ENCODE measurements around the gene MZT1. TPM values are rescaled to one million over a fixed set of nuclear protein-coding genes. Genes with fewer than 3 reads are reported as not detected.

Gene MZT1
- total RNA-seq, 1 donor from 2014 or later: 8.3 TPM

GRCh38 chr13:72694314-72694713 is 33.1 kb downstream of the MZT1 start:
- Histone ChIP-seq H3K27me3 (no peaks in the 10 kb centered on the region), H3K36me3 (no peaks in the 10 kb centered on the region), H3K4me3 (no peak overlapping the region), H3K4me1 (no peaks in the 10 kb centered on the region), H3K9me3 (no peaks in the 10 kb centered on the region), H3K27ac (no peak overlapping the region)
- DNase-seq (no peak), ATAC-seq (no peak)
- intact Hi-C loops (cut with DNase I): no loop called here
- no peak for TF ChIP-seq CTCF (IDR thresholded peaks at IDR 0.05)

GRCh38 chr13:72693832-72694231 is 33.6 kb downstream of the MZT1 start:
- no peak overlapping the region for H3K27ac ChIP-seq
- no peak for TF ChIP-seq CTCF (IDR thresholded peaks at IDR 0.05)
- ATAC-seq: no peak
- H3K27me3 ChIP-seq: no peaks in the 10 kb centered on the region
- intact Hi-C loops (cut with DNase I): no loop called here
- H3K4me3 ChIP-seq: no peak overlapping the region
- no peaks in the 10 kb centered on the region for H3K36me3 ChIP-seq
- H3K9me3 ChIP-seq: no peaks in the 10 kb centered on the region
- no peaks in the 10 kb centered on the region for H3K4me1 ChIP-seq
- DNase-seq: no peak

- intact Hi-C loops (cut with DNase I): no loop called here
- Histone ChIP-seq H3K36me3 (no peaks in the 10 kb centered on the region), H3K4me3 (no peak overlapping the region), H3K4me1 (no peaks in the 10 kb centered on the region), H3K9me3 (no peaks in the 10 kb centered on the region), H3K27ac (no peak overlapping the region), H3K27me3 (no peaks in the 10 kb centered on the region)
- ATAC-seq: no peak
- DNase-seq: no peak
- no peak for TF ChIP-seq CTCF (IDR thresholded peaks at IDR 0.05)
Observed at GRCh38 chr13:72692884-72693514, 34.4 kb downstream of the MZT1 start.

GRCh38 chr13:72689181-72689696 is 38.2 kb downstream of the MZT1 start:
- DNase-seq (no peak), ATAC-seq (no peak)
- Histone ChIP-seq H3K36me3 (no peaks in the 10 kb centered on the region), H3K4me3 (no peak overlapping the region), H3K4me1 (no peaks in the 10 kb centered on the region), H3K27me3 (no peaks in the 10 kb centered on the region), H3K27ac (no peak overlapping the region), H3K9me3 (no peaks in the 10 kb centered on the region)
- intact Hi-C loops (cut with DNase I): no loop called here
- TF ChIP-seq CTCF (IDR thresholded peaks at IDR 0.05): no peak

DNA sequence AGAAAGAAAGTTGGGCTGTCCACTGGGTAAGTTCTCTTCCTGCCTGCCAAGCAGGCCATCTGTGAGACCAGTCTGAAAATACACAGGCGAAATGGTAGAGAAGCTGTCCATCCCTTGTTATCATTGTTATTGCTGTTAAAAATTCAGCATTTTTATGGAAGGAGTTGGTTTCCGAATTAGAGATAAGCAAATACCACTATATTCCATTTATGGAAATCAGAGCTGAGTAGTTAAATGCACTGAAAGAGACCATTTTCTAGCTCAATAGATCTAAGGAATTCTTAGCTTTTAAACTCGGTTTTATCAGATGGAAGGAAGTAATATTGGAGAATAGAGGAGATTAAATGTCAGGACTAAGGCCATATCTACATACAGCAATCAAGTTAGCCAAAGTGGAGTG is 40.7 kb downstream of the MZT1 start:
- no peak for TF ChIP-seq CTCF (IDR thresholded peaks at IDR 0.05)
- DNase-seq (no peak), ATAC-seq (no peak)
- Histone ChIP-seq H3K27me3 (no peaks in the 10 kb centered on the region), H3K9me3 (no peaks in the 10 kb centered on the region), H3K27ac (no peak overlapping the region), H3K4me3 (no peak overlapping the region), H3K36me3 (no peaks in the 10 kb centered on the region), H3K4me1 (no peaks in the 10 kb centered on the region)
- intact Hi-C loops (cut with DNase I): no loop called here

DNA sequence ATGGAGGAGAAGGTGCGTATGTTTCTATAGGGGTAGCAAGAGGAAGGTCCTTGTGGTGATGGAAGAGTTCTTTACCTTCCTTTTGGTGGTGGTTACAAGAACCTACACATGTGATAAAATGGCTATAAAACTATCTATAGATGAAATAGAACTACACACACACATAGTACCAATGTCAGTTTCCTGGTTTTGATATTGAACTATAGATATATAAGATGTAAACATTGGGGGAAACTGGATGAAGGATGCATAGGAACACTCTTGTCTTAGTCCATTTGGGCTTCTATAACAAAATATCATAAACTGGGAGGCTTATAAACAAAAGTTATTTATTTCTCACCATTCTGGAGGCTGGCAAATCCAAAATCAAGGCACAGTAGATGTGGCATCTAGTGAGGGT is 47.1 kb downstream of the MZT1 start:
- H3K4me1 ChIP-seq: no peaks in the 10 kb centered on the region
- no peak for TF ChIP-seq CTCF (IDR thresholded peaks at IDR 0.05)
- intact Hi-C loops (cut with DNase I): no loop called here

More for the DNA sequence above, 47.1 kb downstream of the MZT1 start:
- Histone ChIP-seq H3K36me3 (no peaks in the 10 kb centered on the region), H3K27me3 (no peaks in the 10 kb centered on the region), H3K4me3 (no peak overlapping the region), H3K9me3 (no peaks in the 10 kb centered on the region), H3K27ac (no peak overlapping the region)
- DNase-seq: no peak
- ATAC-seq: no peak
